HCT116 (cell line): ENCODE results near the gene ERP27. TPM values are rescaled to one million over a fixed set of nuclear protein-coding genes. Genes with fewer than 3 reads are reported as not detected.

ENCODE experiments used
- ATAC-seq: fragments of 200-7000 bp; cut with Tn5 transposase; 2 replicates; pipeline ENCODE4 v1.9.1; 2020; ENCODE audit warnings: mild to moderate bottlenecking, moderate library complexity
- BruUV-seq: library from RNA; stranded (reverse); fragments of 400-500 nt; replicated peaks from 2 replicates; lab custom pipeline; 2021; lab: Mats Ljungman, UMichigan
- CTCF ChIA-PET: fragments of 300-600 bp; sonication (Branson Sonifier 250); formaldehyde crosslinking; loops from one replicate; lab custom pipeline; 2021; ENCODE audit warnings: antibody characterized with exemption; lab: Charles Lee
- POLR2A ChIA-PET: fragments of 300-600, 350-600 bp; sonication (Branson Sonifier 250); formaldehyde crosslinking; loops from one replicate; lab custom pipeline; 2021; ENCODE audit warnings: antibody characterized with exemption; lab: Charles Lee
- RAD21 ChIA-PET, 2 experiments: fragments of 300-600 bp; sonication (Branson Sonifier 250); formaldehyde crosslinking; loops; one replicate each; lab custom pipeline; 2023; ENCODE audit warnings: low total read pairs in 2 of 2; ENCODE audit not compliant: uncharacterized antibody in 2 of 2, unreplicated experiment in 2 of 2, low non-redundant PET in 1 of 2; lab: Charles Lee
- DNase-seq: peaks from one replicate; pipeline ENCODE4 v3.0.0-alpha.2; 2010; ENCODE audit warnings: low read depth, low spot score
- H2AFZ ChIP-seq: fragments of 200-600 bp; shearing (Covaris generic), sonication (generic); 2 replicates; pipeline ENCODE4 v1.6.1; 2017; ENCODE audit warnings: low read depth, mixed run types, mixed read lengths, antibody characterized with exemption, low read length; ENCODE audit not compliant: poor library complexity, severe bottlenecking
- H3K27ac ChIP-seq: 2 replicates; pipeline ENCODE4 v1.5.1; 2012; ENCODE audit warnings: low read depth, low read length
- H3K27me3 ChIP-seq: fragments of 200-600 bp; sonication (generic); 2 replicates; pipeline ENCODE4 v1.6.1; 2016; ENCODE audit warnings: mixed run types, low read length, mixed read lengths; ENCODE audit not compliant: insufficient read depth
- H3K36me3 ChIP-seq, 2 experiments: fragments of 200-500 bp in 1 of 2; fragments of 200-600 bp in 1 of 2; sonication (Bioruptor generic) in 1 of 2; sonication (generic) in 1 of 2; 2 replicates each; pipeline versions ENCODE4 v1.5.1 to v1.6.1; 2014 to 2016; ENCODE audit warnings: low read length in 2 of 2, inconsistent platforms in 1 of 2, mixed read lengths in 1 of 2, mixed run types in 1 of 2; ENCODE audit not compliant: insufficient read depth in 2 of 2, control insufficient read depth in 1 of 2
- H3K4me1 ChIP-seq, 2 experiments: fragments of 200-600 bp in 1 of 2; sonication (generic) in 1 of 2; 2 replicates each; pipeline versions ENCODE4 v1.5.1 to v1.6.1; 2012 to 2017; ENCODE audit warnings: low read length in 2 of 2, inconsistent platforms in 1 of 2, mild to moderate bottlenecking in 1 of 2, mixed read lengths in 1 of 2, mixed run types in 1 of 2, moderate library complexity in 1 of 2; ENCODE audit not compliant: insufficient read depth in 2 of 2, control insufficient read depth in 1 of 2
- H3K4me2 ChIP-seq: fragments of 200-600 bp; sonication (generic); 2 replicates; pipeline ENCODE4 v1.6.1; 2017; ENCODE audit warnings: mixed run types, low read length, mixed read lengths
- H3K4me3 ChIP-seq, 2 experiments: fragments of 200-600 bp in 1 of 2; sonication (generic) in 1 of 2; replicated peaks in 1 of 2; 2 replicates each; pipeline ENCODE4 v1.5.1; 2011 to 2016; ENCODE audit warnings: low read length in 2 of 2, control low read depth in 1 of 2, low read depth in 1 of 2, mild to moderate bottlenecking in 1 of 2, mixed read lengths in 1 of 2, mixed run types in 1 of 2
- H3K79me2 ChIP-seq: fragments of 200-600 bp; sonication (generic); 2 replicates; pipeline ENCODE4 v1.6.1; 2017; ENCODE audit warnings: mild to moderate bottlenecking, mixed run types, low read length, moderate library complexity, mixed read lengths; ENCODE audit not compliant: insufficient read depth
- H3K9ac ChIP-seq: fragments of 200-600 bp; sonication (generic); 2 replicates; pipeline ENCODE4 v1.6.1; 2016; ENCODE audit warnings: low read length, mixed read lengths
- H3K9me2 ChIP-seq: fragments of 200-600 bp; sonication (generic), shearing (Covaris generic); 2 replicates; pipeline ENCODE4 v1.6.1; 2017; ENCODE audit warnings: mixed run types, mild to moderate bottlenecking, moderate library complexity; ENCODE audit not compliant: insufficient read depth
- H3K9me3 ChIP-seq, 2 experiments: fragments of 200-500 bp in 1 of 2; fragments of 200-600 bp in 1 of 2; sonication (Bioruptor generic) in 1 of 2; sonication (generic) in 1 of 2; 2 replicates each; pipeline ENCODE4 v1.6.1; 2014 to 2017; ENCODE audit warnings: low read length in 2 of 2, mixed read lengths in 2 of 2, inconsistent platforms in 1 of 2, low read depth in 1 of 2, mild to moderate bottlenecking in 1 of 2, mixed run types in 1 of 2, moderate library complexity in 1 of 2; ENCODE audit not compliant: control insufficient read depth in 1 of 2, insufficient read depth in 1 of 2
- H4K20me1 ChIP-seq: fragments of 200-600 bp; sonication (generic), shearing (Covaris generic); 2 replicates; pipeline ENCODE4 v1.6.1; 2017; ENCODE audit warnings: mixed run types, mild to moderate bottlenecking, moderate library complexity; ENCODE audit not compliant: insufficient read depth
- CBX3 ChIP-seq: IDR thresholded peaks from 2 replicates; pipeline ENCODE4 v1.6.1; 2012; ENCODE audit warnings: low read depth
- CEBPB ChIP-seq: IDR thresholded peaks from 2 replicates; pipeline ENCODE4 v1.6.1; 2012; ENCODE audit warnings: low read depth
- EGR1 ChIP-seq: IDR thresholded peaks from 2 replicates; pipeline ENCODE4 v1.6.1; 2012; ENCODE audit warnings: low read depth
- EZH2 ChIP-seq: fragments of 200-600 bp; sonication (generic); IDR thresholded peaks from 2 replicates; pipeline ENCODE4 v1.6.1; 2017; ENCODE audit warnings: antibody characterized with exemption, mixed run types
- EZH2phosphoT487 ChIP-seq: fragments of 200-600 bp; IDR thresholded peaks from 2 replicates; pipeline ENCODE4 v1.6.1; 2018; ENCODE audit warnings: antibody characterized with exemption, borderline replicate concordance
- FOSL1 ChIP-seq: IDR thresholded peaks from 2 replicates; pipeline ENCODE4 v1.6.1; 2012; ENCODE audit warnings: low read depth
- POLR2A ChIP-seq: IDR thresholded peaks from 2 replicates; pipeline ENCODE4 v1.7.0; 2011; ENCODE audit warnings: borderline replicate concordance; ENCODE audit not compliant: insufficient read depth, insufficient read length; ENCODE audit errors: extremely low read depth
- POLR2AphosphoS5 ChIP-seq: IDR thresholded peaks from 2 replicates; pipeline ENCODE4 v1.6.1; 2011; ENCODE audit warnings: mild to moderate bottlenecking, low read depth, low read length, moderate library complexity
- RAD21 ChIP-seq: IDR thresholded peaks from 2 replicates; pipeline ENCODE4 v1.6.1; 2012; ENCODE audit warnings: low read depth, mild to moderate bottlenecking
- SRF ChIP-seq: IDR thresholded peaks from 2 replicates; pipeline ENCODE4 v1.6.1; 2012; ENCODE audit warnings: low read depth
- TCF7L2 ChIP-seq: IDR thresholded peaks from 2 replicates; pipeline ENCODE4 v1.7.0; 2011; ENCODE audit warnings: borderline replicate concordance, inconsistent platforms; ENCODE audit not compliant: insufficient read depth, insufficient read length; ENCODE audit errors: extremely low read depth
- ZFX ChIP-seq: fragments of 450-650 bp; IDR thresholded peaks from 2 replicates; pipeline ENCODE4 v1.6.1; 2017
- ZNF274 ChIP-seq: fragments of 200-500 bp; sonication (Bioruptor generic); IDR thresholded peaks from 2 replicates; pipeline ENCODE4 v1.6.1; 2014; ENCODE audit warnings: mild to moderate bottlenecking, low read depth, low read length, inconsistent platforms
- intact Hi-C: fragments of 100-400 bp; cut with micrococcal nuclease; formaldehyde crosslinking; loops from 2 replicates; pipeline ENCODE4 v1.10.0; 2022
- total RNA-seq: library from RNA; stranded (reverse); gene quantifications from one replicate; pipeline ENCODE4 v1.2.1, GENCODE V29; 2021; ENCODE audit not compliant: unreplicated experiment
- TF ChIP-seq, protein P1 (sequence below): IDR thresholded peaks from 2 replicates; pipeline ENCODE4 v1.6.1; 2011; ENCODE audit warnings: mild to moderate bottlenecking, low read length, moderate library complexity; ENCODE audit not compliant: insufficient replicate concordance; ENCODE audit errors: extremely low read depth
- TF ChIP-seq, protein P2 (sequence below): IDR thresholded peaks from 2 replicates; pipeline ENCODE4 v1.6.1; 2012; ENCODE audit warnings: low read depth
- TF ChIP-seq, protein P3 (sequence below): IDR thresholded peaks from 2 replicates; pipeline ENCODE4 v1.6.1; 2012

Gene ERP27
- total RNA-seq, 1 experiment from 2014 or later = 0.39 TPM

DNA sequence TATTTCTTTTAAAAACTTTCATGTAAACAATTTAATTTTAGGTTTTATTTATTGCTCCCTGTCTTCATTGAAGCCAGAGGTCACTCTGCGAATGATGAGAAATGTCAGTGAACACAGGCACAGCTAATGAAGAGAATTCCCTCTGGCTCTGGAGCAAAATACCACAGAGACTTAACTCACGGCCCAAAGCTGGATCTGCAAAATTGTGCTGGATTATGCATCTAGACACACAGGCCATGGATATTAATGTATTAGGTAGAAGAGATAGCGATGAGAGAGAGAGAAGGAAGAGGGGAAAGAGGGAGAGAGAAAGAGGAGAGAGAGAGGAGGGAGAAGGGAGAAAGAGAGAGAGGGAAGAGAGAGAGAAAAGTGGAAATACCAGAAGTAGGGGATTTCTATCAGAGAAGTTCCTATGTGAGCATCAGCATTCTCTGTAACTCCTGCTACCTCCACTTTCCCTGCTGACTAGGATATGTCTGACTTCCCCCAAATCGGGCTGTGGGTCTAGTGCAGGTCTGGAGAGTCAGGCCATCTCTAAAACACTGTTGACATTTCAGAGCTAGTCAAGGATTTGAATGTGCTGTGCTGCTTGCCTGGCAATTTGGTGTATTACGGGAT lies 19.3 kb upstream of the ERP27 start:
- intact Hi-C loops = no loop called here
- Histone ChIP-seq H3K9ac (no peak overlapping the region), H2AFZ (no peak overlapping the region), H3K4me3 (no peak overlapping the region), H3K9me2 (no peaks in the 10 kb centered on the region), H3K79me2 (no peaks in the 10 kb centered on the region), H3K27me3 (no peaks in the 10 kb centered on the region), H4K20me1 (no peaks in the 10 kb centered on the region), H3K4me2 (no peak overlapping the region), H3K9me3 (no peaks in the 10 kb centered on the region), H3K36me3 (no peaks in the 10 kb centered on the region), H3K4me1 (peaks cover 0 to 11% of the 10 kb centered on the region in 2 experiments; a peak in 2 of 4 replicates), H3K27ac (no peak overlapping the region)
- DNase-seq = no peak
- no peak for TF ChIP-seq POLR2A
- TF ChIP-seq ZFX = no peak
- TF ChIP-seq CEBPB = no peak
- TF ChIP-seq EZH2 = no peak
- POLR2A ChIA-PET = no interaction called here
- no TSS peak for BruUV-seq
- CTCF ChIA-PET = no interaction called here
- no peak for ATAC-seq
- RAD21 ChIA-PET = no interaction called here

DNA sequence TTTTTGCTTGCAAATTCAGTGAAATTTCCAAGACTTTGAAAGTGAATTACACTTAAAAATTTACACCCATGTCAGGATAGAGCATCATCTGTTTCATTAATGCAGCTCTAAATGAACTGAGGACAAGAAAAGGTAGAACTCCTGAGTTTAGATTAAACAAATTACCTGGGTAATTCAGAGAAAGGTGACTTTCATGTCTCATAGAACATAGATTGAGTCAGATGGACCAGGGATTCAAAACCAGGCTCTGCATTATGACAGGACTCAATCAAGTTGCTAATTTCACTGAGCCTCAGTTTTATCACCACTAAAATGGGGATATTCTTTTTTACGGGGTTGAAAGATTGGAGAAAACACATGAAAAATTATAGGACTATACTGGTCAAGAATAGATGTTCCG lies 18.6 kb upstream of the ERP27 start:
- BruUV-seq = no TSS peak
- Histone ChIP-seq H3K4me3 (no peak overlapping the region), H3K9me2 (no peaks in the 10 kb centered on the region), H3K36me3 (no peaks in the 10 kb centered on the region), H3K27me3 (no peaks in the 10 kb centered on the region), H2AFZ (no peak overlapping the region), H3K79me2 (no peaks in the 10 kb centered on the region), H3K4me2 (no peak overlapping the region), H3K9me3 (no peaks in the 10 kb centered on the region), H3K27ac (no peak overlapping the region), H3K4me1 (peaks cover 4 to 18% of the 10 kb centered on the region in 2 experiments), H4K20me1 (no peaks in the 10 kb centered on the region), H3K9ac (no peak overlapping the region)
- DNase-seq (no peak), ATAC-seq (no peak)
- intact Hi-C loops = no loop called here
- CTCF ChIA-PET = no interaction called here
- RAD21 ChIA-PET = no interaction called here
- POLR2A ChIA-PET = no interaction called here
- TF ChIP-seq RAD21 = no peak
- no peak for TF ChIP-seq EGR1
- TF ChIP-seq EZH2 = no peak
- TF ChIP-seq POLR2A = no peak
- no peak for TF ChIP-seq TCF7L2
- no peak for TF ChIP-seq ZFX
- TF ChIP-seq, protein P1, sequence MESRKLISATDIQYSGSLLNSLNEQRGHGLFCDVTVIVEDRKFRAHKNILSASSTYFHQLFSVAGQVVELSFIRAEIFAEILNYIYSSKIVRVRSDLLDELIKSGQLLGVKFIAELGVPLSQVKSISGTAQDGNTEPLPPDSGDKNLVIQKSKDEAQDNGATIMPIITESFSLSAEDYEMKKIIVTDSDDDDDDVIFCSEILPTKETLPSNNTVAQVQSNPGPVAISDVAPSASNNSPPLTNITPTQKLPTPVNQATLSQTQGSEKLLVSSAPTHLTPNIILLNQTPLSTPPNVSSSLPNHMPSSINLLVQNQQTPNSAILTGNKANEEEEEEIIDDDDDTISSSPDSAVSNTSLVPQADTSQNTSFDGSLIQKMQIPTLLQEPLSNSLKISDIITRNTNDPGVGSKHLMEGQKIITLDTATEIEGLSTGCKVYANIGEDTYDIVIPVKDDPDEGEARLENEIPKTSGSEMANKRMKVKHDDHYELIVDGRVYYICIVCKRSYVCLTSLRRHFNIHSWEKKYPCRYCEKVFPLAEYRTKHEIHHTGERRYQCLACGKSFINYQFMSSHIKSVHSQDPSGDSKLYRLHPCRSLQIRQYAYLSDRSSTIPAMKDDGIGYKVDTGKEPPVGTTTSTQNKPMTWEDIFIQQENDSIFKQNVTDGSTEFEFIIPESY = no peak
- TF ChIP-seq, protein P2, sequence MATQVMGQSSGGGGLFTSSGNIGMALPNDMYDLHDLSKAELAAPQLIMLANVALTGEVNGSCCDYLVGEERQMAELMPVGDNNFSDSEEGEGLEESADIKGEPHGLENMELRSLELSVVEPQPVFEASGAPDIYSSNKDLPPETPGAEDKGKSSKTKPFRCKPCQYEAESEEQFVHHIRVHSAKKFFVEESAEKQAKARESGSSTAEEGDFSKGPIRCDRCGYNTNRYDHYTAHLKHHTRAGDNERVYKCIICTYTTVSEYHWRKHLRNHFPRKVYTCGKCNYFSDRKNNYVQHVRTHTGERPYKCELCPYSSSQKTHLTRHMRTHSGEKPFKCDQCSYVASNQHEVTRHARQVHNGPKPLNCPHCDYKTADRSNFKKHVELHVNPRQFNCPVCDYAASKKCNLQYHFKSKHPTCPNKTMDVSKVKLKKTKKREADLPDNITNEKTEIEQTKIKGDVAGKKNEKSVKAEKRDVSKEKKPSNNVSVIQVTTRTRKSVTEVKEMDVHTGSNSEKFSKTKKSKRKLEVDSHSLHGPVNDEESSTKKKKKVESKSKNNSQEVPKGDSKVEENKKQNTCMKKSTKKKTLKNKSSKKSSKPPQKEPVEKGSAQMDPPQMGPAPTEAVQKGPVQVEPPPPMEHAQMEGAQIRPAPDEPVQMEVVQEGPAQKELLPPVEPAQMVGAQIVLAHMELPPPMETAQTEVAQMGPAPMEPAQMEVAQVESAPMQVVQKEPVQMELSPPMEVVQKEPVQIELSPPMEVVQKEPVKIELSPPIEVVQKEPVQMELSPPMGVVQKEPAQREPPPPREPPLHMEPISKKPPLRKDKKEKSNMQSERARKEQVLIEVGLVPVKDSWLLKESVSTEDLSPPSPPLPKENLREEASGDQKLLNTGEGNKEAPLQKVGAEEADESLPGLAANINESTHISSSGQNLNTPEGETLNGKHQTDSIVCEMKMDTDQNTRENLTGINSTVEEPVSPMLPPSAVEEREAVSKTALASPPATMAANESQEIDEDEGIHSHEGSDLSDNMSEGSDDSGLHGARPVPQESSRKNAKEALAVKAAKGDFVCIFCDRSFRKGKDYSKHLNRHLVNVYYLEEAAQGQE = no peak
- TF ChIP-seq ZNF274 = no peak
- no peak for TF ChIP-seq POLR2AphosphoS5
- TF ChIP-seq SRF = no peak
- TF ChIP-seq FOSL1 = no peak
- TF ChIP-seq CBX3 = no peak
- TF ChIP-seq EZH2phosphoT487 = no peak
- TF ChIP-seq, protein P3, sequence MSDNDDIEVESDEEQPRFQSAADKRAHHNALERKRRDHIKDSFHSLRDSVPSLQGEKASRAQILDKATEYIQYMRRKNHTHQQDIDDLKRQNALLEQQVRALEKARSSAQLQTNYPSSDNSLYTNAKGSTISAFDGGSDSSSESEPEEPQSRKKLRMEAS = no peak
